Fibroblast of pulmonary artery (primary cell): ENCODE data around the gene ZNF346.
A peak's percentile ranks its signal among the peaks of the same experiment; 100 is the strongest.

Experiments
- DNase-seq: peaks from one replicate; pipeline ENCODE4 v3.0.0-alpha.2; 2010; ENCODE audit warnings: low read depth
- H3K4me3 ChIP-seq: replicated peaks from 2 replicates; pipeline ENCODE4 v1.5.1; 2011; ENCODE audit warnings: low read depth, mild to moderate bottlenecking, control low read depth, low read length, moderate library complexity
- CTCF ChIP-seq: IDR thresholded peaks from 2 replicates; pipeline ENCODE4 v1.5.1; 2011; ENCODE audit warnings: mild to moderate bottlenecking, control low read depth, low read length, inconsistent platforms; ENCODE audit errors: missing control alignments

ZNF346 gene

GRCh38 chr5:177067503-177067902 lies 45.0 kb downstream of the ZNF346 start:
- no peak for TF ChIP-seq CTCF
- no peak for DNase-seq
- no peak overlapping the region for H3K4me3 ChIP-seq

GRCh38 chr5:177070536-177071191 lies 48.2 kb downstream of the ZNF346 start:
- DNase-seq: no peak
- no peak for TF ChIP-seq CTCF
- H3K4me3 ChIP-seq: no peak overlapping the region

GRCh38 chr5:177071666-177072385 lies 49.3 kb downstream of the ZNF346 start:
- H3K4me3 ChIP-seq: no peak overlapping the region
- TF ChIP-seq CTCF: peak; percentile 93
- peak; percentile 89 for DNase-seq

GRCh38 chr5:177077335-177077734 lies 54.8 kb downstream of the ZNF346 start:
- DNase-seq: no peak
- TF ChIP-seq CTCF: no peak
- H3K4me3 ChIP-seq: no peak overlapping the region

GRCh38 chr5:177079606-177080005 lies 57.1 kb downstream of the ZNF346 start:
- H3K4me3 ChIP-seq: no peak overlapping the region
- TF ChIP-seq CTCF: no peak
- no peak for DNase-seq

- no peak for TF ChIP-seq CTCF
- DNase-seq: no peak
- no peak overlapping the region for H3K4me3 ChIP-seq
Measured at GRCh38 chr5:177080265-177080664, 57.8 kb downstream of the ZNF346 start.
